ENCODE results near the gene RPLP1. TPM values are rescaled to one million over a fixed set of nuclear protein-coding genes. Genes with fewer than 3 reads are reported as not detected.

RPLP1 gene
- total RNA-seq, 4 donors from 2014 or later: 472 to 728 (median 583) TPM

GRCh38 chr15:69491038-69491505 is 38.5 kb downstream of the RPLP1 start:
- no peak for TF ChIP-seq CTCF (IDR thresholded peaks at IDR 0.05; ENCODE audit: low read depth)

GRCh38 chr15:69493406-69493805 is 40.8 kb downstream of the RPLP1 start:
- TF ChIP-seq CTCF (IDR thresholded peaks at IDR 0.05; ENCODE audit: low read depth): no peak

- no peak for TF ChIP-seq CTCF (IDR thresholded peaks at IDR 0.05; ENCODE audit: low read depth)
Observed at GRCh38 chr15:69496001-69496400, 43.4 kb downstream of the RPLP1 start.

GRCh38 chr15:69497076-69497475 is 44.5 kb downstream of the RPLP1 start:
- no peak for TF ChIP-seq CTCF (IDR thresholded peaks at IDR 0.05; ENCODE audit: low read depth)

- no peak for TF ChIP-seq CTCF (IDR thresholded peaks at IDR 0.05; ENCODE audit: low read depth)
Observed at GRCh38 chr15:69497667-69498066, 45.0 kb downstream of the RPLP1 start.

- no peak for TF ChIP-seq CTCF (IDR thresholded peaks at IDR 0.05; ENCODE audit: low read depth)
Observed at GRCh38 chr15:69498282-69498681, 45.7 kb downstream of the RPLP1 start.

GRCh38 chr15:69498987-69499386 is 46.4 kb downstream of the RPLP1 start:
- TF ChIP-seq CTCF (IDR thresholded peaks at IDR 0.05; ENCODE audit: low read depth): no peak

Measured in subcutaneous adipose tissue (tissue), 4 donors.